GM12872 (cell line): ENCODE results near the gene PGLYRP3.

Experiments
- TF ChIP-seq, protein P1 (sequence below): IDR thresholded peaks from 3 replicates; pipeline ENCODE4 v1.5.1; 2011; ENCODE audit warnings: low read depth, mild to moderate bottlenecking, low read length, moderate library complexity; ENCODE audit not compliant: insufficient read depth

Gene PGLYRP3

DNA sequence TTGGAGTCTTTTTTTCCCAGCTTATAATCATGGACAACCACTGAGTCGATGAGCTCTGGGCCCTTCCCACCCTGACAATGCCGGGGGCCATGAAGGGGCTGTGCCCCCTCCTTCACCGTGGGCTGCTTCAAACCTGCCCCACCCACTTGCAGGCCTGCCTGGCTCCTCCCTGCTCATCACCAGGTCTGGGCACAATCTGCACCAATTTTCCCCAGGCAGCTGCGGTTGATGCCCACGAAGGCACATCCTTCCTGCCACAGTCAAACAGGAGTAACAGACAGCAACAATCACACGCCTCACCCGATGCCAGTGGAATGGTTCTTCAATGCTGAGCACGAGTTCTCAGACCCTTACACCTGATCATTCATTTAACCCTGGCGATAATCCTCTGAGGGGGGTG is 18.9 kb downstream of the PGLYRP3 start:
- TF ChIP-seq, protein P1, sequence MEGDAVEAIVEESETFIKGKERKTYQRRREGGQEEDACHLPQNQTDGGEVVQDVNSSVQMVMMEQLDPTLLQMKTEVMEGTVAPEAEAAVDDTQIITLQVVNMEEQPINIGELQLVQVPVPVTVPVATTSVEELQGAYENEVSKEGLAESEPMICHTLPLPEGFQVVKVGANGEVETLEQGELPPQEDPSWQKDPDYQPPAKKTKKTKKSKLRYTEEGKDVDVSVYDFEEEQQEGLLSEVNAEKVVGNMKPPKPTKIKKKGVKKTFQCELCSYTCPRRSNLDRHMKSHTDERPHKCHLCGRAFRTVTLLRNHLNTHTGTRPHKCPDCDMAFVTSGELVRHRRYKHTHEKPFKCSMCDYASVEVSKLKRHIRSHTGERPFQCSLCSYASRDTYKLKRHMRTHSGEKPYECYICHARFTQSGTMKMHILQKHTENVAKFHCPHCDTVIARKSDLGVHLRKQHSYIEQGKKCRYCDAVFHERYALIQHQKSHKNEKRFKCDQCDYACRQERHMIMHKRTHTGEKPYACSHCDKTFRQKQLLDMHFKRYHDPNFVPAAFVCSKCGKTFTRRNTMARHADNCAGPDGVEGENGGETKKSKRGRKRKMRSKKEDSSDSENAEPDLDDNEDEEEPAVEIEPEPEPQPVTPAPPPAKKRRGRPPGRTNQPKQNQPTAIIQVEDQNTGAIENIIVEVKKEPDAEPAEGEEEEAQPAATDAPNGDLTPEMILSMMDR, result no peak

DNA sequence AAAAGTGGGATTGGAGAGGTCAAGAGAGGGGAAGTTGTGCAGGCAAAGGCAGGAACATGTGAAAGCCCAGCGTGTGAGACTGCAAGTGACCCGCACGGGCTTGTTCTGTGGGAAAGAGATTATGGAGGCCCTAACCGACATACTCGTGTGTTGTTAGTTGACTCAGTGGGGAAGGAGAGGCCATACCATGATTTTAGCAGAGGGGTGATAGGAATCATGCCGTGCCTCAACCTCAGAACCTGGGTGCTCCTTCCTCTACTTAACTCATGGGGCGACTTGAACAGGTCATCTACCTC is 19.3 kb downstream of the PGLYRP3 start:
- TF ChIP-seq, protein P1, result no peak

DNA sequence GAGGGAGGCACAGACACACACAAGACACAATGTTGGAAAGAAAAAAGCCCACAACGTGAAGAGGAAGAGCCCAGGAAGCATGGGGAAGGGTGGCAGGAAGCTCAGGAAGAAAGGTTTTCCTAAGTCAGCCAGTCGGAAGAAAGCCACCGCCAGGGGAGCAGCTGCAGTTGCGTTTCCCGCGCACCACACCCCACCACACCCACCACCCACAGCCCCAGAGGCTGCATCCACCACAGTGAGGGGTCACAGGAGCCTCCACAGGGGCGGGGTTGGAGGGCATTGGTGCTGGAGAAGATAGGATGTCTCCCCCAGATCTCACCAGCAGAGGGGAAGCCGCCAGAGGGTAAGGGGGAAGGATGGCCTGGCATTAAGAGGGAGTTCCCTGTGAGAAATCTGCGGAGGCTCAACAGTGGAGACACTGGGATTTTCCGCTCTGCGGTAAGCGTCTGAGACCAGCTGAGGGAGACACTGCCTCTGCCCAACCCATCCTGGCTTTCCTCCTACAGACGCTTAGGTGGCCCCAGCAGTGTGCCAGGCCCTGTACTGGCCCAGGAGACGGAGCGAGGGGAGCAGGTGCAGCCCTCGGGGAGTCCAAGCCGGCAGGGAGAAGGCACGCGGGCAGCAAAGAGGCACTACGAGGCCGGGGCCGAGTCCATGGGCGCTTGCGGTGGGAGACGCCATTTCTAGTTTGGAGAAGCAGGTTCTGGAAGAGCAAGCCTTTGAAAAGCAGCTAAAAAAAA is 19.8 kb downstream of the PGLYRP3 start:
- TF ChIP-seq, protein P1, result no peak

DNA sequence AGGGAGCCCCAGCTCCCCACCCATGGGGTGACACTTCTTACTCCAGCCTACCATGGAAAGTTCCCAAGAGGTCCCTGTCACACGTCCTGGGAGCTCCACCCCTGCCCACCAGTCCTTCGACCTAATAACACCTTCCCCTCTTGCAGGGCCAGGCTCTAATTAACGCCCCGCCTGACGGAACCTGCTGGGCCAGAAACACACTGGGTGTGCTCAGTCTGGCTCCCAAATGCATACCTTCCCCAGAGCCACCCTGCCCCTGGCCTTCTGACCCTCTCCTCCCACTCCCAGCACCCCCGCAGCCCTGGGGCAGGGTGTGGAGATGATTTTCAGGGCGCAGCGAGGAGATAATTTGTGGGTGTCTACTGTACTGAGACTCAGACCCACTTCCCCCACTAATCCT is 20.6 kb downstream of the PGLYRP3 start:
- TF ChIP-seq, protein P1, result no peak

DNA sequence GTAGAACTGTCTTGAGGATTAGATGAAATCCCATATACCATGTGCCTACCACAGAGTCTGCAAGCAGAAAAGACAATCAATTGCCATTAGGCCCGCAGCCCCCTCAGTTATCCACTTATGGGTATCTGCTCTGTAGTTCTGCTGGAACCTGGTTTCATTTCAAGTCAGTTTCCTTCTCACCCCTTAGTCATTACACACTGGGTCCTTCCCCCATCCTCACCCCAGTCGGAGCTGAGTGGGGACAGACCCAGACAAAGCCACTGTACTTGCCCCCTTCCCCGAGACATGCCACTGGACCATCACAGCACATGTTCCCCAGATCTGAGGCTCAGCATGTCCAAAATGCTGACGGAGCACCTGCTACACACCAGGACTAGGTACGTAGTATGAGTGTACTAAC is 21.2 kb downstream of the PGLYRP3 start:
- TF ChIP-seq, protein P1, result no peak

DNA sequence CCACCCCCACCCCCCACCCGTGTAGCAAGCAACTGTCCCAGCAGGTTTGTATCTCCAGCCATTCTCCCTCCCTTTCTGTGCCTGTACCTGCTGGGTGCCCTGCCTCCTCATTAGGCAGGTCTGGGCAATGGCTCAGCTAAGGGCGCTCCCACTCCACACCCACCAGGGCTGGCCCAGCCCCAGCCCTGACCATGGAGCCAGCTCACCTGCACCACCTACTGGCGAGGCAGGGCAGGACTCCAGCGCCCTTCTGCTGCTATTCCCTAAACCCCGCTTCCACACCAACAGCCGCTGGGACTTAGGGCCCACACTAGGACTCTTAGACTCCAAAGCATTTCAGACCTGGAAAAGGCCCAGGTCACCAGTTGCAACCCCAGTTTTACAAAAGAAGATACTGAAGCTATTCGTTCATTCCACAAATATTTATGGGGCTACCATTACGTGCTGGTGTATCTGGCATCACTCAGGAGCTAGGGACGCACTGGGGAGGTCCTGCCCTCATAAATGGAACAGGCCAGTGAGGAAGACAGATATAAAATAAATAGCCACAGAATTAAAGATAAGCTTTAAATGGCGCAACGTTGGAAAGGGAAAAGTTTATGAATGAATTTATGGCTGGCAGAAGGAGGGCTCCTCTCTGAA is 24.0 kb downstream of the PGLYRP3 start:
- TF ChIP-seq, protein P1, result peak; percentile 88

DNA sequence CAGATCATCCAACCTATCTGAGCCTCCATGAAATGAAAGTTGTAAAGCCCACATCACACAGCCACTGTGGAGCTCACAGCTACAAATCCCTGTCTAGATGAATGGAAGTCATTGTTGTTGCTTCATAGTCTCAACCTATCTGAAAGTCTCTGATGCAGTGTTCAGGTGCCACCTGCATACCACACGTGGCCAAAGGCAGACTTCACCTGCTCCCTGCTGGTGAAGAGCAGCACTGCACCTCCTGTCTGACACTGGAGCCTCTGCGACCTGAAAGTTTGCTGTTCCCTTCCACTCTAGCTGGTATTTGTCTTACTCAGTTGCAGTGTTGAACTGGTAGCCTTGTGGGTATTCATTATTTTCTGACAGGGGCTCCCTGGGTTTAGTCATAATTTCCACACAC is 34.9 kb downstream of the PGLYRP3 start:
- TF ChIP-seq, protein P1, result peak; percentile 98
